Left ventricle myocardium inferior (tissue), 1 donor: ENCODE data around the gene SEPTIN12. TPM values are rescaled to one million over a fixed set of nuclear protein-coding genes. Genes with fewer than 3 reads are reported as not detected.
"Not testable (repeated sequence)": the region's sequence is repeated elsewhere in the genome, so short reads cannot be mapped to it uniquely, and the experiment has no call there.

Experiments
- DNase-seq: peaks from one replicate; pipeline ENCODE4 v3.0.0-alpha.2; 2020
- H3K27ac ChIP-seq: fragments of 200-600 bp; replicated peaks from 2 replicates; pipeline ENCODE4 v1.8.0; 2021
- H3K27me3 ChIP-seq: fragments of 200-600 bp; 2 replicates; pipeline ENCODE4 v1.8.0; 2021; ENCODE audit warnings: low read depth
- H3K36me3 ChIP-seq: fragments of 200-600 bp; 2 replicates; pipeline ENCODE4 v1.8.0; 2021
- H3K4me1 ChIP-seq: fragments of 200-600 bp; 2 replicates; pipeline ENCODE4 v1.8.0; 2021
- H3K4me3 ChIP-seq: fragments of 200-600 bp; 2 replicates; pipeline ENCODE4 v1.8.0; 2021; ENCODE audit warnings: mild to moderate bottlenecking, moderate library complexity
- H3K9me3 ChIP-seq: fragments of 200-600 bp; replicated peaks from 2 replicates; pipeline ENCODE4 v1.8.0; 2021
- intact Hi-C: fragments of 100-400 bp; cut with micrococcal nuclease; formaldehyde crosslinking; loops from one replicate; pipeline ENCODE4 v1.11.0; 2022
- total RNA-seq: library from RNA; stranded (reverse); fragmentation: NEBNext Ultra II Directional; extraction: Animal tissue kit (Norgen Biotek cat#: 25700); gene quantifications from one replicate; pipeline ENCODE4 v1.2.1, GENCODE V29; 2021
- TF ChIP-seq, protein P1 (sequence below): fragments of 200-600 bp; IDR thresholded peaks from 2 replicates; pipeline ENCODE4 v1.8.0; 2021; ENCODE audit warnings: antibody characterized with exemption, mild to moderate bottlenecking, borderline replicate concordance
- donor health status: DM: no; HTN: yes; CAD: no; lungs with severe emphysema.

Gene SEPTIN12
- total RNA-seq, 1 donor from 2014 or later = not detected

DNA sequence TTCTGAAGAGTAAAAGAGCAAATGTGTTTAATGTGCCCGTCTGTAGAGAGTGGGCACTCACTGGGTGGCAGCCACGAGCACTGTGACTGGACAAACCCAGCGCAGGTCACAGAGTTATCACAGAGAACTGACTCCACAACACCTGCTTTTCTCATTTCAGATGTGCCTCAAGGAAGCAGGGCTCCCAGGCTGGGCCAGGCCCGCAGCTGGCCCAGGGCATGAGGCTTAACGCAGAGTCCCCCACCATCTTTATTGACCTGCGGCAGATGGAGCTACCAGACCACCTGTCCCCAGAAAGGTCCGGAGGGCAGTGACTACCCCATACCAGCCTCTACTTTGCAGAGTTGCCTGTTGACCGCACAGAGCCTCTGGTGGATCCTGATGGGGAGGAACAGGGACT, 41.9 kb downstream of the SEPTIN12 start:
- intact Hi-C loops = no loop called here

DNA sequence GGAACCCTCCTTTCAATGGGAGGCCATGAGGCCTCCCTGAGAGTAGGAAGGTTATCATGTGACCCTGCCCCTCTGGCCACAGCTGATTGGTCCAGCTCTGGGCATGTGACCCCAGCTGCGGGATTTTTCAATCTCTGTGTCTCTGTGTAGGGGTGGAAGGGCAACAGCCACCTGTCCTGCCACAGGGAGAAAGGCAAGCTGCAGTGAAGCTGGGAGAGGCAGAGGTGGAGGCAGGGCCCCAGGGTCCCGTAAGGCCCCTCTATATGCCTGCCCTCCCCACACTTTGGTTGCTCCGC, 42.9 kb downstream of the SEPTIN12 start:
- Histone ChIP-seq H3K4me3 (no peak overlapping the region), H3K4me1 (peaks cover 11% of the 10 kb centered on the region), H3K27ac (no peak overlapping the region), H3K27me3 (no peaks in the 10 kb centered on the region), H3K36me3 (peaks cover 15% of the 10 kb centered on the region), H3K9me3 (no peaks in the 10 kb centered on the region)
- intact Hi-C loops = no loop called here
- TF ChIP-seq, protein P1, sequence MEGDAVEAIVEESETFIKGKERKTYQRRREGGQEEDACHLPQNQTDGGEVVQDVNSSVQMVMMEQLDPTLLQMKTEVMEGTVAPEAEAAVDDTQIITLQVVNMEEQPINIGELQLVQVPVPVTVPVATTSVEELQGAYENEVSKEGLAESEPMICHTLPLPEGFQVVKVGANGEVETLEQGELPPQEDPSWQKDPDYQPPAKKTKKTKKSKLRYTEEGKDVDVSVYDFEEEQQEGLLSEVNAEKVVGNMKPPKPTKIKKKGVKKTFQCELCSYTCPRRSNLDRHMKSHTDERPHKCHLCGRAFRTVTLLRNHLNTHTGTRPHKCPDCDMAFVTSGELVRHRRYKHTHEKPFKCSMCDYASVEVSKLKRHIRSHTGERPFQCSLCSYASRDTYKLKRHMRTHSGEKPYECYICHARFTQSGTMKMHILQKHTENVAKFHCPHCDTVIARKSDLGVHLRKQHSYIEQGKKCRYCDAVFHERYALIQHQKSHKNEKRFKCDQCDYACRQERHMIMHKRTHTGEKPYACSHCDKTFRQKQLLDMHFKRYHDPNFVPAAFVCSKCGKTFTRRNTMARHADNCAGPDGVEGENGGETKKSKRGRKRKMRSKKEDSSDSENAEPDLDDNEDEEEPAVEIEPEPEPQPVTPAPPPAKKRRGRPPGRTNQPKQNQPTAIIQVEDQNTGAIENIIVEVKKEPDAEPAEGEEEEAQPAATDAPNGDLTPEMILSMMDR = no peak
- DNase-seq = no peak

More for the DNA sequence above, 41.9 kb downstream of the SEPTIN12 start:
- peaks cover 11% of the 10 kb centered on the region for H3K4me1 ChIP-seq
- peaks cover 24% of the 10 kb centered on the region for H3K36me3 ChIP-seq
- H3K4me3 ChIP-seq = no peak overlapping the region
- no peaks in the 10 kb centered on the region for H3K27me3 ChIP-seq
- no peak overlapping the region for H3K27ac ChIP-seq
- TF ChIP-seq, protein P1 = no peak
- DNase-seq = no peak
- no peaks in the 10 kb centered on the region for H3K9me3 ChIP-seq

DNA sequence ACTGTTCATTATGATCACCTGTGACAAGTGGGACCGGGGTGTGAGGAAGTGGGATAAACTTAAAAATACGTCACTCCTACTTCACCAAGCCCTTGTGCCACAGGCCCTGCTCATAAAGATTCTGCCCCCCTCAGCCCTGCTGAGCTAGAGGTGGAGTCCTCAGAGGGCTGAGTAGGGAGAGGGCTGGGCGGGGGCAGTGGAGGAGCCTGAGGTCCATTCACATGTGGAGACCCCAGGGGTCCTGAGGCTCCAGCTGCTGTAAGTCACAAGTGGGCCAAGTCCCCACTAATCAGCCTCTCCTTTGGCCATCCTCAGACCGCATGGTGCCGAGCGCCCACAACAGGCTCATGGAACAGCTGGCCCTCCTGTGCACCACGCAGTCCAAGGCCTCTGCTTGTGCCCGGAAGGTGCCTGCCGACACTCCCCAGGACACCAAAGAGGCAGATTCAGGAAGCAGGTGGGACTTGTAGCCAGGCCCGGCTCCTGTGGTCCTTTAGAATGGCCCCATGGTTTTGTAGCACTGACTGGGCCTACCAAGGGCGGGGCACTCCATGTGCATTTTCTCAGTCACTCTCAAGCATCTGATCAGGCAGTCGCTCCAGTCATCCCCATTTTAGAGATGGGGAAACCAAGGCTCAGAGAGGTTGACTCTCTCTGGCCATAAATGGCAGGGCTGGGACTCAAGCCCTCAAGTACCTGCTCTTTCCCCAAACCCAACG, 43.4 kb downstream of the SEPTIN12 start:
- H3K9me3 ChIP-seq = no peaks in the 10 kb centered on the region
- TF ChIP-seq, protein P1 = no peak
- no peaks in the 10 kb centered on the region for H3K27me3 ChIP-seq
- H3K4me3 ChIP-seq = no peak overlapping the region
- DNase-seq = no peak
- no peak overlapping the region for H3K27ac ChIP-seq
- intact Hi-C loops = no loop called here
- peaks cover 11% of the 10 kb centered on the region for H3K4me1 ChIP-seq
- H3K36me3 ChIP-seq = peaks cover 9% of the 10 kb centered on the region

DNA sequence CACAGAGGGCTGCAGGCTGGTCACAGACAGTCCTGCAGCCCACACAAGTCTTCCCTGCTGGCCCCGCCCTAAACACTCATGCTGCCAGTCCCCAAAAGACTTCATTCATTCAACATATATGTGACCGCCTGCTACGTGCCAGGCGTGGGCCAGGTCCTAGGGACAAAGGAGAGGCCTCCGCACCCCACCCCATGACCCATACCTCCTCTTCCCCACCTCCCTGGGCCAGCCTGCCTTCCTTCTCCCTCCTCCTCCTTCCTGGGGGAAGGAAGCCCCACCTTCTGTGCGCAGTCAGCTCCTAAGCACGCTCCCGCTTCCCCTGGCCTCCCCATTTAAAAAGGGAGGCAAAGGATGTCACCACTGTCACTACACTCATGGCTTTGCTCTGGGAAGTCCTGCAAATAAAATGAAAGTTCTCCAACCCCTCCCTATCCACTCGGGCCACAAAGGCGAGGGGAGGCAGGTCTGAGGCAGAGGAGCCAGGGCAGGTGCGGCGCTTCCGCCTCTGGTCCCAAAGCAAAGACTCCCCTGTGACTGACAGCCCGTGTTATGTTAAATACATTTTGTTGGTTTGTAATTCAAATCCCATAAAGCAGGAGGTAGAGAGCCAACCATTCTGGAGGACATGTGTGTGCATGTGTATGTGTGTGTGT, 44.8 kb downstream of the SEPTIN12 start:
- Histone ChIP-seq H3K9me3 (no peaks in the 10 kb centered on the region), H3K27me3 (no peaks in the 10 kb centered on the region), H3K27ac (no peak overlapping the region), H3K4me3 (peak overlapping the region; percentile 16), H3K4me1 (peaks cover 11% of the 10 kb centered on the region), H3K36me3 (no peaks in the 10 kb centered on the region)
- intact Hi-C loops = no loop called here
- DNase-seq = no peak
- TF ChIP-seq, protein P1 = no peak

DNA sequence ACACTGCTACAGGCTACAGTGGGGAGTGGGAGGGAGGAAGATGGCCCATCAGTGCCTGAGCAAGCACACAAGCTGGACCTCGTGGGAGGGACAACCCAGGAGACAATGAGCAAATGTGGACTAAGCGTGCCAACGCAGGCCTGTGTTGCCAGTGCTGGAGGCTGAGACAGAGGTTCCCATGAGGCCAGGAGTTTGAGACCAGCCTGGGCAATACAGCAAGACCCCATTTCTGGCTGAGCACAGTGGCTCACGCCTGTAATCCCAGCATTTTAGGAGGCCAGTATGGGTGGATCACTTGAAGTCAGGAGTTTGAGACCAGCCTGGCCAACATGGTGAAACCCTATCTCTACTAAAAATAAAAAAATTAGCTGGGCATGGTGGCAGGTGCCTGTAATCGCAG, 49.8 kb downstream of the SEPTIN12 start:
- H3K27me3 ChIP-seq, H3K4me3 ChIP-seq, DNase-seq, intact Hi-C loops, H3K36me3 ChIP-seq, H3K9me3 ChIP-seq, H3K27ac ChIP-seq: not testable (repeated sequence)
- peaks cover 28% of the 10 kb centered on the region for H3K4me1 ChIP-seq

DNA sequence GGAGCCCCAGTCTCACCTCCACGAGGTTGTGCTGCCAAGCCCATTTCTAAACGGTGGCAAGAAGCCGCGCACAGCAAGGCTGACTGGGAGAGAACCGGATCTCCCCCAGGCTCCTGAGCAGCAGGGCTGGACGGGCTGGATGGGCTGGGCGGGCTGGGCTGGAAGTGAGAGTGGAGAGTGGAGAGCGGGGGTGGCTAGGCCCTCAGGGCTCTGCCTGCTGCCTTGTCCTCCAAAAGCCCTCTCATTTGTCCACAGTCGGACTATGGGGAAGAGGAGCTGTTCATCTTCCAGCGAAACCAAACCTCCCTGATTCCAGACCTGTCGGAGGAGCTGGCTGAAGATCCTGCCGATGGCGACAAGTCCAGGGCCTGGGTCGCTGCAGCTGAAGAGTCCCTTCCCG, 50.6 kb downstream of the SEPTIN12 start:
- no peak overlapping the region for H3K27ac ChIP-seq
- H3K4me3 ChIP-seq = no peak overlapping the region
- intact Hi-C loops = no loop called here
- DNase-seq = no peak
- H3K9me3 ChIP-seq = no peaks in the 10 kb centered on the region
- TF ChIP-seq, protein P1 = no peak
- H3K36me3 ChIP-seq = no peaks in the 10 kb centered on the region
- no peaks in the 10 kb centered on the region for H3K27me3 ChIP-seq
- H3K4me1 ChIP-seq = peaks cover 25% of the 10 kb centered on the region
